ENCODE measurements around the gene SHBG. TPM values are rescaled to one million over a fixed set of nuclear protein-coding genes. Genes with fewer than 3 reads are reported as not detected.

The SHBG gene
- total and polyA plus RNA-seq, 10 of the 15 experiments (the other 5 are each of a cell fraction or from before 2014, with no cell fraction given) = not detected

GRCh38 chr17:7582396-7583252 lies 47.3 kb upstream of the SHBG start:
- Histone ChIP-seq H3K4me3 (peak overlapping the region; percentile 75; the same call in 1 of the 2 replicates), H4K20me1 (ENCODE audit: control insufficient read depth, insufficient read depth) (no peaks in the 10 kb centered on the region; the same call in 1 of the 2 replicates), H3K9ac (ENCODE audit: control insufficient read depth, insufficient read depth, low read length) (peak overlapping the region; percentile 100), H3K4me1 (ENCODE audit: control insufficient read depth, insufficient read depth, low read length) (peaks cover 42% of the 10 kb centered on the region), H3K27me3 (replicated peaks in 1 of 2; ENCODE audit: control insufficient read depth in 2 of 2, insufficient read depth in 2 of 2, low read length in 1 of 2) (no peaks in the 10 kb centered on the region), H3K36me3 (ENCODE audit: control insufficient read depth in 2 of 2, insufficient read depth in 2 of 2, low read length in 1 of 2) (peaks cover 9 to 17% of the 10 kb centered on the region in 2 experiments; a peak in 3 of 4 replicates), H3K4me2 (ENCODE audit: control insufficient read depth, insufficient read depth) (peak overlapping the region; percentile 91), H3K9me3 (replicated peaks; ENCODE audit: control insufficient read depth, insufficient read depth, low read length) (no peaks in the 10 kb centered on the region), H3K27ac (ENCODE audit: control insufficient read depth, insufficient read depth) (peak overlapping the region; percentile 99), H2AFZ (ENCODE audit: control insufficient read depth, low read depth, low read length) (no peak overlapping the region), H3K79me2 (ENCODE audit: control insufficient read depth, insufficient read depth, low read length) (peaks cover 36% of the 10 kb centered on the region)
- ChIA-PET RAD21 (ENCODE audit: unreplicated experiment) (interaction anchor here (1.4 to 4.0 kb wide), 5 partner anchors 9 to 146 kb away, joined by 6 to 43 read pairs (median 9); partner anchors contain the start of genes FXR2, SENP3, TP53 and WRAP53), CTCF (interaction anchor here (0.8 to 3.8 kb wide), 5 partner anchors 22 to 104 kb away, joined by 3 to 46 read pairs (median 11); partner anchors contain the start of genes SENP3, TNFSF12, TNFSF13 and TP53), SMC1A (ENCODE audit: uncharacterized antibody, unreplicated experiment) (interaction anchor here (1.0 to 4.6 kb wide), 5 partner anchors 7 to 104 kb away, joined by 3 to 42 read pairs (median 6); partner anchors contain the start of genes TP53 and WRAP53), POLR2A (interaction anchor here (1.4 to 3.6 kb wide), 3 partner anchors 9 to 104 kb away, joined by 9 to 39 read pairs (median 31); partner anchors contain the start of genes SAT2, TP53 and WRAP53)
- peak; percentile 19; the same call in 1 of the 2 replicates for TF ChIP-seq POLR2A (IDR thresholded peaks at IDR 0.05; ENCODE audit: low read depth, low read length)
- TF ChIP-seq MLLT1 (IDR thresholded peaks at IDR 0.05) = 0 out of 2 replicates have a peak, but pooled peaks have one; percentile 8
- TF ChIP-seq BACH1 (IDR thresholded peaks at IDR 0.05; ENCODE audit: borderline replicate concordance) = 0 out of 2 replicates have a peak, but pooled peaks have one; percentile 31
- TF ChIP-seq NFYB (IDR thresholded peaks at IDR 0.05; ENCODE audit: insufficient read depth, low read depth, low read length) = no peak
- ATAC-seq = no peak
- in situ Hi-C loops (cut with MboI) = no loop called here
- intact Hi-C loops (cut with micrococcal nuclease; ENCODE audit: unreplicated experiment) = loop anchor here (5.0 kb wide), 1 partner anchor 35 kb away; no protein-coding TSS in a partner anchor
- no peak for DNase-seq (ENCODE audit: low read depth, low spot score)
- WGBS (ENCODE audit: insufficient coverage, insufficient replicate concordance, low lambda C conversion rate, missing lambda C conversion rate) = 97% methylated on average over 24 of the region's 36 CpGs
- no TSS peak for BruUV-seq (replicated peaks)
- FAIRE-seq = no peak
